Daoy (cell line): Measurements from ENCODE around the gene SRGAP2. TPM values are rescaled to one million over a fixed set of nuclear protein-coding genes. Genes with fewer than 3 reads are reported as not detected.
"Not testable (repeated sequence)": the region's sequence is repeated elsewhere in the genome, so short reads cannot be mapped to it uniquely, and the experiment has no call there.

ENCODE experiments used
- DNase-seq: peaks from one replicate; pipeline ENCODE4 v3.0.0-alpha.2; 2015; ENCODE audit warnings: low read depth
- total RNA-seq: library from RNA; depleted of rRNA; stranded (reverse); fragments of >200 nt; shearing (Covaris generic); gene quantifications from 2 replicates; pipeline ENCODE4 v1.2.3, GENCODE V29; 2014

SRGAP2 gene
- total RNA-seq, 1 experiment from 2014 or later, result 17.8 TPM

DNA sequence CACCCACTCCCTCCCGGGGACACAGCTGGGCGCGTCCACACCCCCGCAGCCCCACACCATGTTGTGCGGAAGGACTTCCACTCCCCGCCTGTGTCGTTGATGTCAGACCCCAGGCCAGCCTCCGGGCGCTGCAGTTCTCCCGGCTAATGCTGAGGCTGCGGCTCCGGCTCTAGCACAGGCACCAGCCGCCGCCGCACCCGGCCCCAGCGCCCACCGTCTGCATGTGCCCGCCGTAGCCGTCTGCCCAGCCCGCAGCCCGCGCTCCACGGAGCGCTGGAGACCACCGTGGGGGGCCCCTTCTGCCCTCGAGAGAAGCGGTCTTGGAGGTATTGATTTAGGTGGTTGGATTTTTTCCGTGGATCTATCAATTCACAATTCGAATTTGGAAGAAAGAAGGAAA is 2.2 kb downstream of the SRGAP2 start:
- not testable (repeated sequence) for DNase-seq

DNA sequence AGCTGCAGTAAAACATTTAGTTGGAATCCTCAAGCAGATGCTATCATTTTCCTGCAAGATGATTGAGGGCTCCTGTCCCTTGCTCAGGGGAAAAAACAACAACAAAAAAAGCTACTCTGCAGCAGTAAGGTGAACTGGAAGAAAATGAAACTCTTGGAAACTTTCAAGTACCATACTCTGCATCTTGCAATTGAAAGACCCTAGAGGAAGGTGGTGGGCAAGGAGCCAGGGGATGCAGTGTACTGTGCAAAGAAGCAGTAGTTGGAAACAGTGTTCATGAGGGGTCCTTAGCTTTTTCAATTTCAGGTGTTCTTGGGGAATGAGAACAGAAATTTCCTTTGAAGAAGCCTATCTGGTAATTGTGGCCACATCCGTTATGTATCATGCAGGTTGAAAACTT is 7.5 kb downstream of the SRGAP2 start:
- DNase-seq, result not testable (repeated sequence)

DNA sequence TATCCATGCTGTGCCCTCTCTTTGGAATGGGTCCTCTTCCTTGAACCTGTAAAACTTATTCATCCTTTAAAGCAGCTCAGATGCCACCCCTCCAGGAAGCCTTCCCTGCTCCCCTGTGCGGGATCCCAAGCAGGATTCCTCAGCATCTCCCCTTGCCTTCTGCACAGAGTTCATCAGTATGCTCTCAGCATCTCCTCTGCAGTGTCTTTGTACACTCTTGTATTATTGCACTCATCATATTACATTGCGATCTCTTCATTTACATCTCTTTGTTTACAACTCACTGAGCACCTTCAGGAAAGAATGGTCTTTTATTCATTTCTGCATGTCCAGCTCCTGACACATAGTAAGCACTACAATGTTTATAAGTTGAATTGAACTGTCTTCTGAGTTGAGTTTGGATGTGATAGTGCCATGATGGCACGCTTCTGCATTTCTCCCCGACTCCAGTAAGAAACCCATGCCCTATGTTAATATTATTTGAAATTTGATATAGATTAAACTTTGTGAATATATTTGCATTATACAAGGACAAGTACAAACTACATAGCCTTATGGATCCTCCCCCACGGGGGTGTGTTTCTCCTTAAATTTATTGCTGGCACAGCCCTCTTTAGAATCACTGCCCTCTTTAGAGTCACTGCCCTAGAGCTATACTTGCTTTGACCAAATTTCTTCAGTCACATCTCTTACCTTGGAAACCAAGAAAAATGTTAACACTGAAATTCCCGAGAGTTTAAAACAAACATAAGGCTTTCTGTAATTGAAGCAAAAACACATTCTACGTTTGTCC is 12.5 kb downstream of the SRGAP2 start:
- DNase-seq, result not testable (repeated sequence)

- DNase-seq, result not testable (repeated sequence)
Measured at GRCh38 chr1:206218285-206218684, 14.9 kb downstream of the SRGAP2 start.

DNA sequence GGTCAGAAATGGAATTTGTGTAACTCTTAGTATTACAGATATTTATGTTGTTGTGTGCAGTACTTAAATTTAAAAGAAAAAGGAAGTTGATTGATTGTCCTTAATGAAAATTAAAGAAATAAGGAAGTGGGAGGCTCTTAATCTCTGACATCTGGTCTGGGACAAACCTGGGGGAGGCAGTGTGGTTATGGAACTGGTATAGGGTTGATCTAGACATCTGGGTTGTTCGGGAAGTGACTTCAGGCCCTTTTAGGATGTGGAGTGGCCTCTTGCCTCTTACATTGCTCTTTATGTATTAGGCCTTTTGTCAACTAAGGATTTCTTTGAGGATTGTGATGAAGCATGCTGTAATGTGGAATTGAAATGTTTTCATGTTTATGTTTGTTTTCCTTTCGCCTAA is 15.4 kb downstream of the SRGAP2 start:
- not testable (repeated sequence) for DNase-seq

DNA sequence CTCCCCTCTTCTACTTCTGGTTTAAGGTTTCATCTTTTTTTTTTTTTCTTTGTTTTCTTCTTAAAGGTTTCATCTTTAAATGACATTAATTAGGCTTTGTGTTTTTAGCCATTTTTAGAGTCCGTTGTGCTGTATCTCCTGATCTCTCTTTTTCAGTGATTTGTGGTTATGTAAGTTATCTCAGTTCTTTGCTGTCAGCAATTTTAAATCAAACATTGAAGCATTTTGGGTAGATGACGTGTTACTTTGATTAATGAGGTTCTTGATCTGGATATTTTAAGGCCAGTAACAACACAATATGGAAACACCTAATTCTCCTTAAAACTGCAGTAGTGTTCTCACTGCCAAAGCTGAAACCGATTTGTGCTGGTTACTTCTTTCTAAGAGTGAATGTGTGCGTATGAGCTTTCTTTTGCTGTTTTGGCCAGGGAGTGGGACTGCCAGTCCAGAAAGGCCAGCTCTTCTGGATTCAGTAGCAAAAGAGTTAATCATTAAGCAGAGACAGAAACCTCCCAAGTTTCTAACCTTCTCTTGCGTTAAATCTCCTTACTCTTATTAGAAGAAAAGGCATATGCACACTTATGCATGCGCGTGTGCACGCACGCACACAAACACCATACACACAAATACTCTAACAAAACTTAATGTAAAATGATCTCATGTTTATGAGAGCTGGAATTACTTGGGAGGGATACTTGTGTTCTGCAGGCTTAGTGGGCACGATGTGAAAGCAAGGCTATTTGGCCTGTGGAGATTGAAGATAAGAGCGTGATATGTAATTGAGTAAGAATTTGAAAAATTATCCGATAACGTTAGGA is 16.4 kb downstream of the SRGAP2 start:
- not testable (repeated sequence) for DNase-seq

DNA sequence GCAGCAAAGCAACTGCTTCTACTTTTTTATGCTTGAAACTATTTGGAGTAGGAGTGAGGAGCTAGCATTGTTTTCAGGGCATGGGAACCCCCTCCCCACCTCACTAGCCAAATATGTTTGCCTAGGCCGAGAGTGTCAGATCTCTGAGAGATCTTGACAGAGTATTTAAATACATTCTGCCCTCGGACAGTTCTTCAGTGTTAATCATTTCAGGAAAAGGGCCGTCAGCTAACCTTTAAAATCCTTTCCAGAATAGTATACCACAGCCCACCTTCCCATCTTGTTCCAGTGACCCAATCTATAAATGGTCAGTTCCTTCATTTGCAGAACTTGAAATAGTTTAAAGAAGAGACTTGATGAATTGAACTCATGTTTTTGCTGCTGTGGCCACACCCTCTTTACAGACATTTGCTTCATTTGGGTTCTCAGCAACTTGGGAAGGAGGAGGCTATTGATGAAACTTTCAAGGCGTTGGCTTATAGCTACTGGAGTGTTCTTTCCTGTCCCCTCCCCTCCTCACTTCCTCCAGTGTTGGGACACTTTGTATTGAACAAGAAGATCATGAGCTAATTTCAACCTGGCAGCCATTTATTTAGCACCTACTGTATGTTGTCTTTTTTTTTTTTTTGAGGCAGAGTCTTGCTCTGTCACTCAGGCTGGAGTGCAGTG is 17.1 kb downstream of the SRGAP2 start:
- DNase-seq, result not testable (repeated sequence)

GRCh38 chr1:206221585-206221984 is 18.2 kb downstream of the SRGAP2 start:
- DNase-seq, result not testable (repeated sequence)

DNA sequence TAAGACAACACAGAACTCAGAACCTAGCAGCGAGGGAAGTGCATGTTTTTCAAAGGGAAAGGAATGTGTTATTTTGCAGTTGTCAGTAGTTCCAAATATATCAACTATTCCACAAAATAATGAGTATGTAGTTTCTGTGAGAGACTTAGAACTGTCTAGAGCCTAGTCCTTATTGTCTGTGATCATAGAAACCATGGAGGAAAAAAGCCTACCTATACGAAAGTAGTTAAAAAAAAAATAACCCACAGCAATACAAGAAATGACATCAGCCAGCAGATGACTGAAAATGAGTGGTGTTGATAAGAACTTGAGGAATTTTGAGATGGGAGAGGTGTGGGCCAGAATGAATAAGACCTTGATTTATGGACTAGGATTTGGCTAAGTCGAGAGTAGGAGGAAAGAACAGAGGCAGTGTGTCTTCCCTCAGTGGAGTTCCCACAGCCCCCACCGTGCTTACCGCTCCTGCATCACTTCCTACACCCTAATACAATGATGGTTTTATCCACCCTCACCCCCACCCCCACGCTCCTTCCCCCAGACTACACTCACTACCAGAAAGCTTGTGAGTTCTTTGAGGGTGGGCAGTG is 20.9 kb downstream of the SRGAP2 start:
- not testable (repeated sequence) for DNase-seq

DNA sequence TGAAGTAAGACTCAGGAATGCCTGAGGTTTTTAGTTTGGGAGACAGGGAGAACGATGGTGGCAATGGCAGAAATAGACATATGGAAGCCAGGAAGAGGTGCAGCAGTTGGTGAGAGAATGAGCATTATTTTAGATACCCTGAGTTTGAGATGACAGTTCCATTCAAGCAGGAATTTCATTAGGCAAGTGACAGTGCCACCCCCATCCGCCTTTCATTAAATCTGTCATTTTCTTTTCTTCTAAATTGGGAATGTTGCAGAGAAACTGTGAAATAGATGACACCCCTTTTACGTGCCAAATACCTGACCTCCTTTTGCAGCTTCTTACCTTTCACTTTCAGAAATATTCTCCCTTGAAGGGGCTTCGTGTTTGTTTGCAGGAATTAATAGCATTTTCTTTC is 22.0 kb downstream of the SRGAP2 start:
- DNase-seq, result not testable (repeated sequence)

DNA sequence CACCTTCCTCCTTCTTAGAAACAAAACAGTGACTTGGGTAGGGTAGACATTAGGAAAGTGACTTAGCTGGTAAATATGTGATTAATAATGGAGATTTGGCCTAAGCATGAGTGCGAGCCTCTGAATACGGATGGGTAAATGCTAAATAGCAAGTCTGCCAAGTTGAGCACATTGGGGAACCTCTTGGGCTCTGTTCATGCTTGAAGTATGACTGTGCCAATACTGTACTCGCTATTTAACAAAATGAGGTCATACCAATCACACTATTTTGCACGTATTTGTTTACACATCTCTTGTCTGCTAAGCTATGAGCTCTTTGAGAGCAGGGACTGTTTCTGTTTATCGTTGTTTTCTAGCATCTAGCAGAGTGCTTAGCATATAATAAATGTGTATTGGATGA is 23.5 kb downstream of the SRGAP2 start:
- DNase-seq, result not testable (repeated sequence)

DNA sequence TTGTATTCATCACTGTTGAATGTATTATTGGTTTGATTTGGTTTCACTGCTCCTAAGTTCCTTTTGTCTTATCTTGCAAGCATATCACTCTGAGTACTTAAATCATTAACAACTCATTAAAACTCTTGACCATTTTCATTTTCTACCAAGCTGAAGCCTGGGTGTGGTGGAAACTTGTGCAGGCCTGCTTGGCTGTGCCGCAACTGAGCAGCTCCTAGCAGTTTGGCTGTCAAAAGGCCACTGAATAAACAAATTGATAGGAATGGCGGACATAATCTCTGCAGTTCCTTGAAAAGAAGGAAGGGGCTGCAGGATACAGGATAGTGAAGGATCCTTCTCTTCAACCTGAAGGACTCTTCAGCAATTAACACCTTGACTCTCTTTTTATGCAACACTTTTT is 25.9 kb downstream of the SRGAP2 start:
- not testable (repeated sequence) for DNase-seq

DNA sequence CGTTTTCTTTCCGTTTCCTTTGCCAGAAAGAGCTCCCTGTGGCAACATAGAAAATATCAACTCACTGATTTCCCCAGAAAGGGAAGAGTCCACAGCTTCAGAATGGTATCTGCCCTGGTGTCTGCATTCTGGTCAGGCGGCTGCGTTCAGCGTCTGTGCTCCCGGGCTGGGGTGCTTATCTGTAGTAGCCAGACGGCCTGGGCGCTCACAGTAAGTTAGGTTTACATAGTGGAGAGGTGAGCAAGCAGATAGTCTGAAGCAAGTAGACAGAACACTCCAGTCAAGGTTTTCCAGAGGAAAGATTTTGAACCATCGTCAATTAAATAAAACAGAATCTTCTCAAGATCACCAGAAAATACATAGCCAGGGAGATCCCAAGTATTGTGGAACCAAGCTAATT is 28.6 kb downstream of the SRGAP2 start:
- DNase-seq, result not testable (repeated sequence)

GRCh38 chr1:206232970-206233645 is 29.8 kb downstream of the SRGAP2 start:
- DNase-seq, result not testable (repeated sequence)

GRCh38 chr1:206234189-206234916 is 31.0 kb downstream of the SRGAP2 start:
- DNase-seq, result not testable (repeated sequence)

- not testable (repeated sequence) for DNase-seq
Measured at GRCh38 chr1:206235190-206235589, 31.8 kb downstream of the SRGAP2 start.

DNA sequence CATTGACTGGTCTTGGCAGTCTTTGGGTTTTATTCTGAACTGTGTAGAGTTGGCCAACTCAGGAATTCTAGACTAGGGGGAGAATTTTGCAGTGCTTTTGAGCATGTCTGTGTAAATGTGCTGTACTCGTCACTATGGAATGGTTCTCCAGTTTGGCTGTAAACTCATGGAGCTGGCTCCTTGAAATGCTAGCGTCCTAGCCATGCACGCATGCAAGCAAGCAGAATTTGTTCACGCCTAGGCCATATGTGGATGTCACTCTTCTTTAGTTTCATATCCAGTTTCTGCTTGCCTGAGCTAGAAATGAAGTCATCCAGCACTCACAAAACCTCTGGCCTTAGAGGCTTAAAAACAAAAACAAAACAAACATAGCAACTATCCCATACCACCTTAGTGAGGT is 36.9 kb downstream of the SRGAP2 start:
- DNase-seq, result not testable (repeated sequence)

DNA sequence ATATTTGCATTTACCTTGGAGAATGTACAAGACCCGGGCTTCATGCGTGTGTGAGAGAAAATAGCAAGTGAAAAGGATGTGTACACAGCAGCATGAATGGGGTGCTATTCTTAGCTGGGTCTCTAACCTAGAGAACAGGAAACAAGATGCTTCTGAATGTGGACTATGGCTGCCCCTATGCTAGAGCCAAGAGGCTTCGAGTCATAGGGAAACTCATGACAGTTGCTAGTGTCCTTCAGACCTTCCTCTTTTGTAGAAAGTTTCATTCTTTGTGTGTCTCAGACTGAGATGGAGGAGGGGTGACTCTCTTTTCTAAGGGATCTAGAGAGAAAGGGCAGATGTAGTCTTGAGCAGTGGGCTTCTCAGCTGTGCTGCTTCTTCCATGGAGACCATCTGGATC is 40.0 kb downstream of the SRGAP2 start:
- DNase-seq, result not testable (repeated sequence)

DNA sequence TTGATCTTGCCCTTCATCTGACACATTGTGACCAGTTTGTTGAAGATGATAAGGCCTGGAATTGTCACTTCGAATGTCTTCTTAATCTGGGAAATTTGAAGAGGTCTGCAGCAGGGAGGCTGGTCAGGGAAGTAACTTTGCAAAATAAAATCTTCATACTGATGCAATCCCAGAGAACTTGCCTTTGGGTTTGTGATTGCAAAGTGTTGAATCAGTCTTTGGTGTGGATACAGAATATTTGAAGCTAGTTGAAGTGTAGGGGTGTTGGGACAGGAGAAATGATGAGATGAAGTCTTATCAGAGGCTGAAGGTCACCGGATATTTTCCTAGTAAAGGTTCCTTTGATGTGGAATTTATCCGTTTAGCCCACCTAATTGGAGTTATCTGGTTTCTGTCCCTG is 42.1 kb downstream of the SRGAP2 start:
- DNase-seq, result not testable (repeated sequence)

DNA sequence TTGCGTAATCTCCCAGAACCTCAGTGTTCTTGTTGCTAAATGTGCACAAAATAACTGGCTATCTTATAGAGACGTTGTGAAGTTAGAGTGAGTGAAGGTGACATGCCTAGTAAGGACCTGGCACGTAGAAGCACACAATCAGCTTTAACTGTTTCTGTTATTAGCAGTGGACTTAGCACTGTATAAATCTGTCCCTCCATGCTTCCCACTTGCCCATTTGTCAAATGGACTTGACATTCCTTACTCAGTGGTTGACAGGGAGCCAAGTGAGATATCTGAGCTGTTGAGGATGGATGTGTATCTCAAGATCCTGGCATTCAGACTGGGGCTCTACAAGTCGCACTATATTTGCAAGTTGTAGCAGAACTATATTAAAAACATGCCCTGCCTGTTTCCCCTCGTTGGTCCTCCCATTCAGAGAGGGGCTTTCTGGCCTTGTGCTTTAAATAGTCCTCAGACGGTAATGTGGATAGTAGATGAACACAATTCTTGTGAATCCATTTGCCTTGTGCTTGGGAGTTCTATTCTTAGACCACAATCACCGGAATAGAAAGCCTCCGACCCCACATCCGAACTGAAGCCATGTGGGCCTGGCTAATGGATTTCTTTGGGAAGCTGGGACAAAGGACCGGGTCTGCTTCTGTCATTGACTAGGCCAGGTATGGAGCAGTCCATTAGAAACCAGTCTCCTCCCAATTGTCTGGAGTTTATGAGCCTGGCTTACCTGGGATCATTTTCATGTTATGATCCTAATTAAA is 43.0 kb downstream of the SRGAP2 start:
- not testable (repeated sequence) for DNase-seq
